SJSA1 (cell line): ENCODE results near the gene TENM3. TPM values are rescaled to one million over a fixed set of nuclear protein-coding genes. Genes with fewer than 3 reads are reported as not detected.
"Not testable (repeated sequence)": the region's sequence is repeated elsewhere in the genome, so short reads cannot be mapped to it uniquely, and the experiment has no call there.

Experiments
- DNase-seq, 2 experiments: peaks; one replicate each; pipeline ENCODE4 v3.0.0-alpha.2; 2015 to 2020; ENCODE audit warnings: low spot score in 2 of 2, low read depth in 1 of 2
- H3K27ac ChIP-seq: fragments of 250-450 bp; sonication (Bioruptor Pico); 2 replicates; pipeline ENCODE4 v1.5.1; 2020; ENCODE audit warnings: mild to moderate bottlenecking, moderate library complexity
- H3K27me3 ChIP-seq: fragments of 250-450 bp; sonication (Bioruptor Pico); replicated peaks from 2 replicates; pipeline ENCODE4 v1.5.1; 2020; ENCODE audit warnings: mild to moderate bottlenecking, moderate library complexity
- H3K36me3 ChIP-seq: fragments of 250-450 bp; sonication (Bioruptor Pico); 2 replicates; pipeline ENCODE4 v1.5.1; 2020; ENCODE audit warnings: mild to moderate bottlenecking
- H3K4me1 ChIP-seq: fragments of 250-450 bp; sonication (Bioruptor Pico); replicated peaks from 2 replicates; pipeline ENCODE4 v1.6.1; 2021; ENCODE audit warnings: mild to moderate bottlenecking
- H3K4me3 ChIP-seq: fragments of 250-450 bp; sonication (Bioruptor Pico); 2 replicates; pipeline ENCODE4 v1.5.1; 2020; ENCODE audit warnings: mild to moderate bottlenecking
- H3K9me3 ChIP-seq: fragments of 250-450 bp; sonication (Bioruptor Pico); replicated peaks from 2 replicates; pipeline ENCODE4 v1.5.1; 2020; ENCODE audit warnings: mild to moderate bottlenecking
- total RNA-seq: library from RNA; depleted of rRNA; stranded (reverse); fragments of >200 nt; shearing (Covaris generic); gene quantifications from 2 replicates; pipeline ENCODE4 v1.2.3, GENCODE V29; 2014

TENM3 gene
- total RNA-seq, 1 experiment from 2014 or later = 90.5 TPM

DNA sequence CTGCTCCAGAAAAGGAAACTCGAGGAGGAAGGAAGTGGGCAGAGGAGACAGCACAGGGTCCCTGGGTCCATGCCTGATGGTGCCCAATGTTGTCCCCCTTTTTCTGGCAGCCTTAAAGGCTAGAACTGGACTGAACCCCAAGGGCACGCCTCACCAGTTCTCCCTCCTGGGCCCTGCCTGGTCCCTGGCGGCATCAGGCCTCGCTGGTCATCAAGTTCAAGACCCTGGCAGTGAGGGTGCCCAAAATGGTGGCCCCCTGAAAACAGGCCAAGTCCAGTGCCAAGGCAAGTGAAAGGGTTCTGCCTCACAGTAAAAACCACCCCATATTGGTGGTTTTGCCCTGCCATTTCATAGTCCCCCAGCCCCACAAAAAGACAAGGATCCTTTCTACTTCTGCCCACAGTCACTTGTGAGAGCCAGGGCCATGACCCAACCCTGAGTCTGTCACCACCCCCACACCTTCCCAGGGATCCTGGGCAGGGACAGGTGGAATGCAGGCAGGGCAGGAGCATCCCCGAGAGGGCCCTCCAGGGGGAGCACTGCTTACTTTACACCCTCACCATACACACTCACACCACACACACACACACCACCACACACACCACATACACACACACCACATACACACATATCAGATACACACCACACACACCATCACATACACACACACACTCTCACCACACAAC is 566.4 kb downstream of the TENM3 start:
- H3K27me3 ChIP-seq = no peaks in the 10 kb centered on the region
- peak overlapping the region; percentile 50; the same call in 1 of the 2 replicates for H3K27ac ChIP-seq
- H3K4me1 ChIP-seq = peaks cover 29% of the 10 kb centered on the region
- peaks cover 5% of the 10 kb centered on the region for H3K9me3 ChIP-seq
- DNase-seq = no peak
- H3K36me3 ChIP-seq = no peaks in the 10 kb centered on the region
- H3K4me3 ChIP-seq = no peak overlapping the region

DNA sequence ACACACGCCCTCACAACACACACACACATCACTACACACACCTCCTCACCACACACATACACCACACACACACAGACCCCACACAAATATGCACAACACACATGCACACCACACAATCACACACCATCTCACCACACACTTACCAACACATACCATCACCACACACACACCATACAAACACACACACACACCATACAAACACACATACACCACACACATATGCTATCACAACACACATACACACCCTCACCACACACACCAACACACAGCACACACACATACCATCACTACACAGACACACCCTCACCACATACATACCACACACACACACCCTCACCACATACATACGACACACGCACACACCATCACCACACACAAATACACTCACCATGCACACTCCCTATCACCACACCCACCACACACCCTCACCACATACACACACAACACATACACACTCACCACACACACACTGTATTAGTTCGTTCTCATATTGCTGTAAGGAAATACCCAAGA is 567.0 kb downstream of the TENM3 start:
- Histone ChIP-seq H3K27me3 (no peaks in the 10 kb centered on the region), H3K4me3 (no peak overlapping the region), H3K4me1 (peaks cover 29% of the 10 kb centered on the region), H3K9me3 (peaks cover 5% of the 10 kb centered on the region), H3K36me3 (no peaks in the 10 kb centered on the region), H3K27ac (peak overlapping the region; percentile 50; the same call in 1 of the 2 replicates)
- no peak for DNase-seq

DNA sequence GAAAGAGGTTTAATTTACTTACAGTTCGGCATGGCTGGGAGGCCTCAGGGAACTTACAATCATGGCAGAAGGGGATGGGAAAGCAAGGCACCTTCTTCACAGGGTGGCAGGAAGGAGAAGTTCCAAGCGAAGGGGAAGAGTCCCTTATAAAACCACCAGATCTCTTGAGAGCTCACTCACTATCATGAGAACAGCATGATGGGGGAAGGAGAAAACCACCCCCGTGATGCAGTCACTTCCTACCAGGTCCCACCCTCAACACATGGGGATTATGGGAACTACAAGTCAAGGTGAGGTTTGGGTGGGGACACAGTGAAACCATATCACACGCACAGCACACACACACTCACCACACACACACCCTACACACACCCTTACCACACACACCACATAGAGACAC is 569.7 kb downstream of the TENM3 start:
- H3K27ac ChIP-seq = no peak overlapping the region
- no peak for DNase-seq
- peaks cover 15% of the 10 kb centered on the region for H3K4me1 ChIP-seq
- H3K4me3 ChIP-seq = no peak overlapping the region
- no peaks in the 10 kb centered on the region for H3K36me3 ChIP-seq
- peaks cover 5% of the 10 kb centered on the region for H3K9me3 ChIP-seq
- no peaks in the 10 kb centered on the region for H3K27me3 ChIP-seq

DNA sequence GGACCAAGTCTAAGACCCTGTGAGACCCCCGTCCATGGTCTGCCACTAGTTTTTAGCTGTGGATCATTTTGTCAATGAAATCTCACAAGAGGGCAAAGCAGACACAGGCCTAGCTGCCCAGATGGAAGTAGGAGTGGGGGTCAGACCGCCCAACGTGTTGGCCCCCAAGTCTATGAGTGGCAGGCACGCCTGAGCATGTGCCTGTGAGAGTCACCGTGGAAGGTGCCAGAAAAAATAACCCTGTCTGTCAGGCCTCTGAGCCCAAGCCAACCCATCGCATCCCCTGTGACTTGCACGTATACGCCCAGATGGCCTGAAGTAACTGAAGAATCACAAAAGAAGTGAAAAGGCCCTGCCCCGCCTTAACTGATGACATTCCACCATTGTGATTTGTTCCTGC is 570.9 kb downstream of the TENM3 start:
- H3K27ac ChIP-seq, H3K9me3 ChIP-seq, H3K4me3 ChIP-seq, H3K36me3 ChIP-seq, H3K27me3 ChIP-seq, DNase-seq: not testable (repeated sequence)
- peaks cover 10% of the 10 kb centered on the region for H3K4me1 ChIP-seq

DNA sequence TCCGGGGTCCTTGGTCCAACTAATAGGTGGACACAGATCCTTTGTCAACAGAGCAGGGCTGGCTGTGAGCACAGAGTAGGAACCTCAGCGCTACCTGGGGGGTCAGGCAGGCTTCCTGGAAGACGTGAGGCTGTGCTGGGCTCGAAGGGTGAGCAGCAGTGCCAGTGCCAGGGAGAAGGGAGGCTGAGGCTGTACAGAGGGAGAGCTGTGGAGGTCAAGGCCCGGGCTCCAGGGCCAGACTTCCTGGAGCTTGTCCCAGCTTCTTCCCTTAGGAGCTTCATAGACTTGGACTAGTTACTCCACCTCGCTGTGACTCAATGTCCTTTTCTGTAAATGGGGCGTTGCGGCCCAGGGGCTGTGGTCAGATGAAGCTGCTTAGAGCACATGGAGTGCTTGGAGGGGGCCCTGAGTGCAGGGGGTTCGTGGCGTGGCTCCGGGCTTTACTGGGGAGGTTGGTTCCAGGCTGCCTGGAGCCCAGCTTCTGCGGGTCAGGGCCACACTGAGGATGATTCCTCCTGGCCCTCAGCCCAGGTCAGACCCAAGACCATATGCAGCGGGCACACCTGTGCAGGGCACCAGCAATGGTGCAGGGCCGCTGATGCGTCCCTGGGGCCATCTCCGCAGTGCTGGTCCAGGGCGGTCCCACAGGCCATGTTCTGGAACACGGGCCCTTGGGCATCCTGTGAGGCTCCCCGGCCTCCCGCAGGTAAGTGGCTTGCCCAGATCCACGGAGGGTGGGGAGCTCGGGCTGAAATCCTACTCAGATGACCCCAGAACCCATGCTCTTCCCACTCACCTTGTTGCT is 575.9 kb downstream of the TENM3 start:
- H3K27me3 ChIP-seq = no peaks in the 10 kb centered on the region
- H3K36me3 ChIP-seq = no peaks in the 10 kb centered on the region
- no peak overlapping the region for H3K27ac ChIP-seq
- DNase-seq = no peak
- H3K4me1 ChIP-seq = no peaks in the 10 kb centered on the region
- H3K4me3 ChIP-seq = no peak overlapping the region
- H3K9me3 ChIP-seq = no peaks in the 10 kb centered on the region

DNA sequence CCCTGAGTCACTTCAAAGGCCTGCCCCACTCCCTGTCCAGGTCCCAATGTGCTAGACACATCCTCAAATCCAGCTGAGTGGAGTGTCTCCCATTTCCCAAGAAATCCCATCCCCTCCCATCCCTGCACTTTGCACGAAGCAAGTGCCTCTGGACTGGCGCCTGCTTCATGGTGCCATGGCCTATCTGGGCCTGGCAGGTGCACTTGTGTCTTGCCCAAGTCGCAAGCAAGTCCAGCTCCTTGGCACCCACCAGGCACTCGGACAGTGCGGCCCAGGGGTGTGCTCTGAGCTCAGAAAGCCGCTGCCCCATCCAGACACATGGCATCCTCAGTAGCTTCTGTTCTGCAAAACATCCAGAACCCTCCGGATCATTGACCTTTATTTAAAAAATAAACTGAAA is 576.5 kb downstream of the TENM3 start:
- no peaks in the 10 kb centered on the region for H3K9me3 ChIP-seq
- no peaks in the 10 kb centered on the region for H3K27me3 ChIP-seq
- H3K36me3 ChIP-seq = no peaks in the 10 kb centered on the region
- no peak for DNase-seq
- H3K27ac ChIP-seq = no peak overlapping the region
- no peak overlapping the region for H3K4me3 ChIP-seq
- no peaks in the 10 kb centered on the region for H3K4me1 ChIP-seq

DNA sequence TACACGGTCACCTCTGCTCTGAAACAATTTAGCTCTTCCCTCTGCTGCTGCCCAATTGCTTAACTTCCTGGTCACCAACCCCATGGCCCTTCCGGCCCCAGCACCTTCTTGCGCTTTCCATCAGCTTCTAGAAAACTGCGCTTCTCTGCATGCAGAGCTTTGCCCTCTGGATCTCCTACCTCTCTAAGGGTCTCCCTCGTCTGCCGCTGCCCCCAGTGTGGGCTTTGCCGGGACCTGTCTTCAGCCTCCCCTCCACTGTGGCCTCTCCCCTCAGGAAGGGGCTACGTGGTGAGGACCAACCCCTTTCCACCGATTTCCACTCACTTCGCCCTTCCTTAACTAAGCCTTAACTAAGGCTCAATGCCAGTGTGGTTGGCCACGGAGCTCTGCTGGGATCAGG is 579.4 kb downstream of the TENM3 start:
- H3K36me3 ChIP-seq = no peaks in the 10 kb centered on the region
- no peak overlapping the region for H3K4me3 ChIP-seq
- H3K27ac ChIP-seq = no peak overlapping the region
- no peaks in the 10 kb centered on the region for H3K4me1 ChIP-seq
- H3K9me3 ChIP-seq = no peaks in the 10 kb centered on the region
- no peak for DNase-seq
- H3K27me3 ChIP-seq = no peaks in the 10 kb centered on the region

DNA sequence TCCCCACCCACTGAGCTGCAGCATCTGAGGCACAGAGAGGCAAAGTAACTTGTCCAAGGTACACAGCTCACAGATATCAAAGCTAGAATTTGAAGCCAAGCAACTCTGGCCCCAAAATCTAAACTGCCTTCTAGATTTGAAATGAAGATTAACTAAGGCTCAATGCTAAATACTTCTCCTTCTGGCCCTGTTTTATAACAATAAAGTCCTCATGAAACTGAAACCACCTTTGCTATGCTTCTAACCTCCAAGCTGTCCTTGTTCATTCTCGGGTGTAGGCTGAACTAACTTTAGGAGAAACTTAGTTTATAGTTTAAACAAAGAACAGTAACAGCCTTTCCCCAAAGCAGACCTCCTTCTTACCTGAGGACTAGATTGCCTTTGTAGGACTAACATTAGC is 580.4 kb downstream of the TENM3 start:
- Histone ChIP-seq H3K4me1 (no peaks in the 10 kb centered on the region), H3K36me3 (no peaks in the 10 kb centered on the region), H3K9me3 (no peaks in the 10 kb centered on the region), H3K27ac (no peak overlapping the region), H3K4me3 (no peak overlapping the region), H3K27me3 (no peaks in the 10 kb centered on the region)
- no peak for DNase-seq

DNA sequence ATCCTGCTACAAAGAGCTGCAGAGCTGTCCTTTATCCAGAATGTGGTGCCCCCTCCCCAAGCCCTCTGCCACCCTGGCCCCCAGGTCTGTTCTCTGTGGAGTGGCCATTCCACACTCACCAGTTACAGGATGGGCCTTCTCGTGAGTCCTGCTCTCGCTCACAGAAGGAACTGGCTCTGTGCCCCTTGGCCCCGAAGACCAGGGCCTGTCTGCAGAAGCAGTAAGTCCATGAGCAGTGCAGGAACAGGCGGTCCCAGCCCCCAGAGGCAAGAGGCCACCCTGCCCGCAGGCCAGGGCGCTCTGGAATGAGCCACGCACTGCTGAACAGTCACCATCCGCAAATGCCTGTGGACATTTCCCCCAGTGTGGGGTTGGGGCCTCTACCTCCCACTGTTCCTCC is 581.8 kb downstream of the TENM3 start:
- H3K36me3 ChIP-seq = no peaks in the 10 kb centered on the region
- peaks cover 11% of the 10 kb centered on the region; the same call in 1 of the 2 replicates for H3K27me3 ChIP-seq
- no peak for DNase-seq
- 0 out of 2 replicates have a peak, but pooled peaks cover 3% of the 10 kb centered on the region for H3K4me1 ChIP-seq
- no peaks in the 10 kb centered on the region for H3K9me3 ChIP-seq
- no peak overlapping the region for H3K4me3 ChIP-seq
- H3K27ac ChIP-seq = no peak overlapping the region

DNA sequence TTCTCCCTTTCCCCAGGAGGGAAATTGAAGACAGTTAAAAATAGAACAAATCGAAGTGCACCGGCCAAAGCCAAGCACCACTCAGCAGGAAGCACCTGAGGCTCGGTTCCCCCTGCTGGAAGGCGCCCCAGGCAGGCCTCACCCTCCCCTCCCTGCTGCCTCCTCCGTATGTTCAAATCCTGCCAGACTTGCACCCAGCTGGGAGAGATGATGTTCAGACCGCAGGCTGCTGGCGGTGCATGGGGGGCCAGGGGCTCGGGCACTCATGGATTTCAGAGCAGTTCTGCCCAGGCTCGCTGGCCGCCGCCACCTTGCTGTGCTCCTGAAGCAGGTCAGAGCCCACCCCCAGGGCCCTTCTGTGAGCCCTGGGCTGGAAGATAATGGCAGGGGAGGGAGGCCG is 582.6 kb downstream of the TENM3 start:
- H3K36me3 ChIP-seq = no peaks in the 10 kb centered on the region
- no peak overlapping the region for H3K4me3 ChIP-seq
- no peak overlapping the region for H3K27ac ChIP-seq
- peaks cover 11% of the 10 kb centered on the region; the same call in 1 of the 2 replicates for H3K27me3 ChIP-seq
- 0 out of 2 replicates have a peak, but pooled peaks cover 6% of the 10 kb centered on the region for H3K4me1 ChIP-seq
- no peaks in the 10 kb centered on the region for H3K9me3 ChIP-seq
- no peak for DNase-seq

DNA sequence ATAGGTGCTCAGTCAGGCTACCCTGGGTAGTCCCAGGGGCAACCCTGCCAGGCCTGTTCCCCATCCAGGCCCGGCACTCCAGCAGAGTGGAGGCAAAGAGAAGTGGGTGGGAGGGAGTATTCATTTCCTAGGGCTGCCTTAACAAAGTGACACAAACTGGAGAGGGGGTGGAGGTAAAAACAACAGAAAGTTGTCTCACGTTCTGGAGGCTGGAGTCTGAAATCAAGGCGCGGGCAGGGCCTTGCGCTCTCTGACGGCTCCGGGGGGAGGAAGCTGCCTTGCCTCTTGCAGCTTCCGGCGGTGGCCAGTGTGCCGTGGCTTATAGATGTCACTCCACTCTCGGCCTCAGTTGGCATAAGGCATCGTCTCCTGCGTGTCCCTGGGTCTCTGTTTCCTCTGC is 583.2 kb downstream of the TENM3 start:
- 0 out of 2 replicates have a peak, but pooled peaks cover 6% of the 10 kb centered on the region for H3K4me1 ChIP-seq
- peaks cover 11% of the 10 kb centered on the region; the same call in 1 of the 2 replicates for H3K27me3 ChIP-seq
- no peak overlapping the region for H3K4me3 ChIP-seq
- no peaks in the 10 kb centered on the region for H3K9me3 ChIP-seq
- H3K36me3 ChIP-seq = no peaks in the 10 kb centered on the region
- no peak for DNase-seq
- H3K27ac ChIP-seq = no peak overlapping the region

DNA sequence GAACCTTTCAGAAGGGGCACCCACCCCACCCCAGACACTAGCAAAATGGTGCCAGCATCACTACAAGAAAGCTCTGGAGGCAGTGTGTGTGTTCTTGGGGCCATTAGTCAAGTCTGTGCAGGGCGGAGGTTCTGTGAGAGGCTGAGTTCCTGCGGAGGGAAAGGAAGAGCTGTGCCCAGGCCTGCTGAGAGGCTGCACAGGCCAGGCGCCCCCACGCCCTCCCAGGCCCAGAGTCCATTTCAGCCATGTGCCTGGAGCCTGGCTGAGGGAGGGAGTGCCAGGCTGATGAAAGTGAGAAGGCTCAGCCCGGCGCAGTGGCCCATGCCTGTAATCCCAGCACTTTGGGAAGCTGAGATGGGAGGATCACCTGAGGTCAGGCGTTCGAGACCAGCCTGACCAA is 584.0 kb downstream of the TENM3 start:
- Histone ChIP-seq H3K27ac (no peak overlapping the region), H3K36me3 (no peaks in the 10 kb centered on the region), H3K9me3 (no peaks in the 10 kb centered on the region), H3K27me3 (peaks cover 11% of the 10 kb centered on the region; the same call in 1 of the 2 replicates), H3K4me1 (0 out of 2 replicates have a peak, but pooled peaks cover 6% of the 10 kb centered on the region), H3K4me3 (no peak overlapping the region)
- DNase-seq = no peak

DNA sequence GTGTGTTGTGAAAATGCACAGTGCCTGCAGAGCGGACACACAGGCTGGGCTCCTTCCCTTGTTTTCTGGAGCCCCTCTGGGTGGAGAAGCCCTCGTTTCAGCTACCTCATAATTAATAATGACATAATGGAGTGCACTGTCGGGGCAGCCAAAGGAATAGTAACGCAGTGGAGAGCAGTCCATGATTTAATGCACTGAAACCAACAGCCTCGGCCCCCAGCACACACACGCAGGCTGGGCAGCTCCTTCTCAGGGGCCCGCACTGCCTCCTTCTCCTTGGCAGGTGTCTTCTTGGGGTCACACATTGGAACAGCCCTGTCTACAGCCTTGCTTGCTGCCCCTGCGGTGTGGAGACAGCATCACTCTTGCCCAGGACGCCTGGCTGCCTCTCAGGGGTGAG is 584.8 kb downstream of the TENM3 start:
- H3K27ac ChIP-seq = no peak overlapping the region
- peaks cover 4% of the 10 kb centered on the region; the same call in 1 of the 2 replicates for H3K9me3 ChIP-seq
- H3K36me3 ChIP-seq = no peaks in the 10 kb centered on the region
- H3K27me3 ChIP-seq = peaks cover 11% of the 10 kb centered on the region; the same call in 1 of the 2 replicates
- H3K4me1 ChIP-seq = 0 out of 2 replicates have a peak, but pooled peaks cover 6% of the 10 kb centered on the region
- H3K4me3 ChIP-seq = no peak overlapping the region
- no peak for DNase-seq
